ENCODE data around the gene DDTL.
"Not testable (repeated sequence)": the region's sequence is repeated elsewhere in the genome, so short reads cannot be mapped to it uniquely, and the experiment has no call there.

DDTL gene

DNA sequence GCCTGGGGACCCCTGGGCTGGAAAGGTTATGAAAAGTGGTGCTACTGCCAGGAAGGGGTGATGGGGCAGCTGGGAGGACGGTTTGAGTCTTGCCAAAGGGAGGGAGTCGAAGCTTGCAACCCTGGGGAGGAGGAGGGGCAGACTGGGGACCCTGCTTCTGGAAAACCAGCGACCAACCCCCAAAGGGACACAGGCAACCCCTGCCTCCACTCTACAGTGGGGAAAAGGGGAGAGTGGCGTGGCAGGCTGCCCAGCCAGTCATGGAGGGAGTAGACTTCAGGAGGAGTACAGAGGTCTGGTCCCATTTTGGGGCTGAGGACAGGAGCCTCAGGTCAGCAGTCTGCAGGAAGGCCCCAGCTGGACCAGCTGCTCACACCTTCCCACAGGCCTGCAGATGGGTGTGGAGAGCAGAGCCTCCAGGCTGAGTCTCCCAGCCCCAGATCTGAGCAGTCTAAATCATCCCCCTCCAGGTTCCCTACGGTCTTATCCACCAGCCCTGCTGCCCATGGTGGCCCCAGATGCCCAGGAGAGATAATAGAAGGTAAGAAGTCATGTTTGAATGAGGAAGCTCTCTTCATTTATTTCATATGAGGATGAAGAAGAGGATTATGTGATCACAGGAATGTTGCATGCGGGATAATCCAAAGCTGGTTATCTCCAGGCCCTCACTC, 4.3 kb downstream of the DDTL start:
- no peak for DNase-seq

DNA sequence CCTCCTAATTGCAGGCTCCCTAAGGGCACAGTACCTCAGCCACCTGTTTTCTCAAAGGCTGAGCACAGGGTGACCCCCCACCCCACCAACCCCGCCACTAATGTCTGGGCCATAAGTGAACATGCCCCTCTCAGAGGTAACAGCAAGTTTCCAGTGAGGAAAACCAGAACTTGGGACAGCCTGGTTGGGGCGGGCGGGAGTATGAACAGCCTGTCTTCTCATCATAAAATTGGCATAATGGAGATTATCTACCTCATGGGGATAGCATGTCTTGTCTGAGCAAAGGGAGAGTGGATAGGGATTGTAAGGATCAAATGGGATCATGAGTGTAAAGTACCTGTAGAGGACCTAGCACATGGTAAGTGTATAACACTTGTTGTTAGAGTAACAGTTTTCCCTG, 5.2 kb downstream of the DDTL start:
- DNase-seq, result not testable (repeated sequence)

DNA sequence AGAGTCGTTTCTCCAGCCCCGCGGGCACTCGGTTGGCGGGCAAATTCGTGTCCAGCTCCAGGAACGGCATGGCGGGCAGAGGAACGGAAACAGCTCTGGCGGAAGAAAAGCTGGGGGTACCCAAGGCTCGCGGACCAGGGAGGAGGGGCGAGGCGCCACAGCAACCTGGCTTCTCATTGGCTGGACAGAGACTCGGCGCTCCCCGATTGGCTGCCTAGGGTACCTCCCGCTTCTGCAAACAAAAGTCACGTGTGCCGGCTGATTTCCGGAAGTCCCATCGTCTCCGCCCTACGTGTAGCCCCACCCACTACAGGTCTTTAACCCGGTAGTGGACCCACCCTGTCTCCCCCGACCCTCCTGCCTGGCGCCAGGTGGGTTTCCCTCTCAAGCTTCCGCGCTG, 7.7 kb downstream of the DDTL start, which contains the start of gene DDT:
TSS of gene DDT (minus strand) at position 97 of the 400 bp plus-strand sequence. CDS start at position 70, 27 bp downstream.
- DNase-seq, result not testable (repeated sequence)

DNA sequence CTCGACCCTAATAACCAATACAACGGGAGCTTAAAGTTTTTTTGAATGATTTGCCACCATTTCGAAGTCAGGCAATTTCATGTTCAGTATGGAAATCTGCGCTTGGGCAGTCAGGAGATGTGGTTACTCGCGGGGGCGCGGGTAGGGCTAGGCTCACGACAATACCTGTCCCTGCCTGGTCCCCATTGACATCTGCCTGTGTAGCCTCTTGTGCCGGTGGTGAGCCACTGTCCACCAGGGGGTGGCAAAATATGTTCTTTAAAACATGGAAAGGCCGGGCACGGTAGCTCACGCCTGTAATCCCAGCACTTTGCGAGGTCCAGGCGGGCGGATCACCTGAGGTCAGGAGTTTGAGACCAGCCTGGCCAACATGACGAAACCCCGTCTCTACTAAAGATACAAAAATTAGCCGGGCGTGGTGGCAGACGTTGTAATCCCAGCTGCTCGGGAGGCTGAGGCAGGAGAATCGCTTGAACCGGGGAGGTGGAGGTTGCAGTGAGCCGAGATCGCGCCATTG, 8.2 kb downstream of the DDTL start:
- DNase-seq, result not testable (repeated sequence)

DNA sequence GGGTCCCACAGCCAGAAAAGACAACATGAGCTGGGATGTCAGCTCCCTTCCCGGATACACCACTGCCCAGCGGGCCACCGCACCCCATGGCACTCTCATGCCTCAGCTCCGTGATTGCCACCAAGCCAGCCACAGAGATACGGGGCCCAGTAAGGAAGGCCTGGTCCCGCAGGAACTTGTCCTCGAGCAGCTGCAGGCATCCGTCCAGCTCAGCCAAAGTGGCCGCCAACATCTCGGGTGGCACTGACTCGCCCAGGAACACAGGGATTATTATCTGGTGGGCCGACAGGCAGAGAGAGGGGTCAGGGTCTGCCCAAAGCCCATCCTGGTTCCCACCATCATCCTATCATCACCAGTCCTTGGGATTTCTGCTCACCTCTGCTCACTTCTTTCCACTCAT, 10.6 kb downstream of the DDTL start:
- DNase-seq, result not testable (repeated sequence)

DNA sequence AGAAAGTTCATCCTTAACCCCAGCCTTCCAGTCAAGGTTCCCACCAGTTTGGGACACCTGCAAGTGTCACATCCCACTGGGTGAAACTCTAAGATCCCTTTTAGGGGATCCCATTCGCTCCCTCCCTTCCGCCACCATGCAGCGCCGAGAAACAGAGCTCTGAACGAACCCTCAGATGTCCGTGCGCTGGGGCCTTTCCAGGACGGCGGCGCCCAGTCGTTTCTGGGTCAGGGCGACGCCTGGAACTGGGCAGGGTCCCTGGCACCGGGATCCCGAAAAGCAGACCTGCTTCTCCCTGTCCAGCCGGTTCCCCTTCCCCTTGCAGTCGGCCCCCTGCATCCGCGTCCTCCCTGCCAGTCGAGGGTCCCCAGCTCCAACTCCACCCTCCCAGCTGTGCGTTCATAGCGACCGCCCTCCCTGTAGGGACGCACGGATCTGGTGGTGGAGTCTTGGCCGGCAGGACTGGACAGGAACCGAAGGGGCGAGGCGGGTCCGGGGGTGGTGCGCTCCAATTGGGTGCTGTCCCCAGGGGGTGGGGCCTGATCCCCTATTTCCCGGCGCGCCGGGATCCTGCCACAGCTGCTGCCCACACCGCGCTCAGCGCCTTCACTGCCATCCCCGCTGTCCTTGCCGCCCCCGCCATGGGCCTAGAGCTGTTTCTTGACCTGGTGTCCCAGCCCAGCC, 13.0 kb downstream of the DDTL start, which contains the start of gene GSTT2:
TSS of gene GSTT2 (plus strand) at position 578 of the 684 bp plus-strand sequence.
- DNase-seq, result not testable (repeated sequence)

DNA sequence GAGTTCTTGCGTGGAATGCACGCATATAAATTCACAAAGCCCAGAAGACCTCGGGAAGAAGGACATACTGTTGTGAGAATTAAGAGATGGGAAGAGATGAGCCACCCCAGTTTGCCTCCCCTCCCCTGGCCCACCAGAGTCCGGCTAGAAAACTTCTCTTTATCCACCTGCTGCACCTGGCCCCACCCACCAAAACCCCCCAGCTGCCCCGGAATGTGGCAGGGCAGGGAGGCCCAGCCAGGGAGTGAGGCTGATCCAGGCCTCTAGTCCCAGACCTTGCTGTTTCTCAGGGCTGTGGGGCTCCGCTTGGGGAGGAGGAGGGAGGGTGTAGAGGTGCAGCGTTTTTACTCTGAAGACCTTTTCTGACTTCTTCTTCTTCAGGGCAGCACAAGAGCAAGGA, 13.9 kb downstream of the DDTL start:
- DNase-seq, result not testable (repeated sequence)

DNA sequence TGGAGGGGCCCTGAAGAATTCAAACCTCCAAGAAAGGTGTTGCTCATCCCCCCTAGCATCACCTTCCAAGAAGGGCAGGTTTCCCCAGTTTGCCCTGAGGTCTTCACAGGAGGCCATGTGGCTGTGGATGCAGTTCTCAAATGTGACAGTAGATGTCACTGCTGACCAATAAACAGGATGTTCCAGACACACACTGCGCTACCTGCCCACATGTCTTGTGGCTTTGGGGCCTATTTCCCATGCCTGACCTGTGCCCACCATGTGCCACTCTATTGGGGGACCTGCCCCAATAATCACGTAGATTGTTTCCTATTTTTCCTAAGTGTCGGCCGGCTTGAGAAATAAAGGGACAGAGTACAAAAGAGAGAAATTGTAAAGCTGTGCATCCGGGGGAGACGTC, 17.7 kb downstream of the DDTL start:
- DNase-seq, result peak; percentile 66

DNA sequence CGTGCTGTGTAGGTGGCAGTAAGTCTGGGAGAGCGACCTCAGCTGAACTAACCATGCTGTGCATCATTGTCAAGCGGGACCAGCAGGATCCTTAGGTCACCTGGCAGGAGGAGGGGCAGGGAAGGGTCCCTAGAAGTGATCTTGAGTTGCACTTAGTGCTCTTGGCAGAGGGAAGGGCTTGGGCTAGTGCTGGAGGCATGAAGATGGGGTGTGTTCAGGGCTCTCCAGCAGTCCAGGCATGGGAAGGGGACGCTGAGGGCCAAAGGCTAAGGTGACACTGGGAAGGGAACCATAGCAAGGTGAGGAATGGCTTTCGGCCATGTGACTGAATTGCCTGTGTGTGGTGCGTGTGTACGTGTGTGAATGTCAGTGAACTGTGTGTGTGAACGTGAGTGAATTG, 19.4 kb downstream of the DDTL start:
- DNase-seq, result not testable (repeated sequence)

DNA sequence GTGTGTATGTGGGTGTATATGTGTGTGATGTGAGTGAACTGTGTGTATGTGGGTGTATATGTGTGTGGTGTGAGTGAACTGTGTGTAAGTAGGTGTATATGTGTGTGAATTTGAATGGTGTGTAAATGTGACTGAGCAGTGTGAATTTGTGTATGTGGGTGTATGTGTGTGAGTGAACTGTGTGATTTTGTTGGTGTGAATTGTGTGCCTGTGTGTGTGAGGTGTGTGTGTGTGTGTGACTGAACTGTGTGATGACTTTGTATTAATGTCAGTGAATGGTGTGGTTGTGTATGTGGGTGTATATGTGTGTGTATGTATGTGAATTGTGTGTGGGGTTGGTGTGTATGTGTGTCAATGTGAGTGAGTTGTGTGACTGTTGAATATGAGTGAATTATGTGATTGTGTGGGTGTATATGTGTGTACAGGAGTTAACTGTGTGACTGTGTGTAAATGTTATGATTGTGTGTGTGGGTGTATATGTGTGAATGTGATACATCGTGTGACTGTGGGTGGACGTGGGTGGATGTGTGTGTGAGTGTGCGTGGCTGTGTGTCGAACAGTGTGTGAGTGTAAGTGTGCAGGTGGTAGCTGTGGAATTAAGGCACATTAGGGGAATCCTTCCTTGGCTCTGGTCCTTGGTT, 20.0 kb downstream of the DDTL start:
- not testable (repeated sequence) for DNase-seq

DNA sequence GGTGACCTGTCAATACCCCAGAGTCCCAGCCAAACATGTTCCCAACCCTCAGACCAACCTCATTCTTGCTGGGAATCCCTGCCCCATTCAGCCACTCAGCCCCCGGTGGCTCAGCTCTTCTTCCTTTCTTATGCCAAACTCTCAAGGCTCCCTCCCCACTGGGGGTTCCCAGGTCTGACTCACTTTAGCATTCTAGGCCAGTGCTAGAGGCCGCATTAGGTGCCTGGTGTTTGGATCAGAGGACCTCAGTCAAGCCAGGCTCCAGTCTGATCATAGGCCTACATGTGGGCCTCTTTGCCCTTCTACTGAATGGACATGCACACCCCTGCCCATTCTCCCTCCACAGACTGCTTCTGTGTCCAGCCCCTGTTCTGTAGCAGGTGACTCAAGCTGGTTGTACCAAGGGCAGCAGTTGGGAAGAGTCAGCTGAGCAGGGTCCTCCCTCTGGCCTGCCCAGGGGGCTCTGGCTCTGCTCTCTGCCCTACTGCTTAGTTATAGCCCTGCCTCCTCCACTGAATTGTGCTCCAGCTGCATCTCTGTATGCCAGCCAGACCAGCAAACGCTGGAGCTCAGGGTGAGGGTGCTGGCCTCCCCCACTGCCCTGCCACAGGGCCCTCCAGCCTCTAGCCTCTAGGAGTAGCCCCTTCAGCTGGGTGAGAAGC, 23.0 kb downstream of the DDTL start:
- DNase-seq, result not testable (repeated sequence)

DNA sequence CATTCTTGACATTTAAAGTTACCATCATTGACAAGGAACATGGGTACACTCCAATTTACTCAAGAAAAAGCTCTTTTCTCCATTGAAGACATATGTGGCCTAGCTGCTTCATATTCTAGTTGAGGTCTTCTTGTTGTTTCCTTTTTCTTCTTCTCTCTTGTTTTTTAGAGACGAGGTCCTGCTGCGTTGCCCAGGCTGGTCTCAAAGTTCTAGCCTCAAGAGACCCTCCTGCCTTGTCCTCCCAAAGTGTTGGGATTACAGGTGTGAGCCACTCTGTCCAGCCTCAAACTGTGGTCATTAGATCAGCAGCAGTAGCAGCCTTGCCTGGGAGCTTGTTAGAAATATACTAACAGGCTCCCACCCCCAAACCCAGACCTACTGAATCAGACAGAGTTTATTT, 26.4 kb downstream of the DDTL start:
- DNase-seq, result not testable (repeated sequence)

DNA sequence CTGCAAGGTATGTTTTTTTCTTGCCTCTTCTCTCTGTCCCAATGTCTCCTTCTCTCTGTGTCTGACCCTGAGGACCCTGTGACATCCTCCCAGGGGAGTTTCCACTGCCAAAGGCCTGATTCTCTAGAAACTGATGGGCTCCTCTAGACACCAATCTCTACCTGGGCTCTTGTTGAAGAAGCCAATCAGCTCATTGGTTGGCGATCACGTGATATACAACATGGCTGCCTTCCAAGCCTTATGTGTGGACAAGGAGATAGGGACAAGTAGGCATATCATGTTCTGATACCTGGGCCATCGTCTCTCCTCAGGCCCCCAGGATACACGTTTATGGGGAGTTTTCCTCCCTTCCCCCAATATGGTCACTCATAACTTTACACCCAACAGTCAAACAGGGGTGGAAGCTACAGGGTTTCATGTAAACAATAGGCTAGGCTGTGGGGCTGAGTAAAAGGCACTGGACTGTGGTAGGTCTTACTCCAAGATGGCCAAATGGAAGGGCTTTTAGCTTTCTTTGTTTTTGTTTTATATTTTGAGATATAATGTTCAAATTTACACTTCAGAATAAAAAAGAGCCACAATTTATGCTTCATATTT, 27.0 kb downstream of the DDTL start:
- not testable (repeated sequence) for DNase-seq

DNA sequence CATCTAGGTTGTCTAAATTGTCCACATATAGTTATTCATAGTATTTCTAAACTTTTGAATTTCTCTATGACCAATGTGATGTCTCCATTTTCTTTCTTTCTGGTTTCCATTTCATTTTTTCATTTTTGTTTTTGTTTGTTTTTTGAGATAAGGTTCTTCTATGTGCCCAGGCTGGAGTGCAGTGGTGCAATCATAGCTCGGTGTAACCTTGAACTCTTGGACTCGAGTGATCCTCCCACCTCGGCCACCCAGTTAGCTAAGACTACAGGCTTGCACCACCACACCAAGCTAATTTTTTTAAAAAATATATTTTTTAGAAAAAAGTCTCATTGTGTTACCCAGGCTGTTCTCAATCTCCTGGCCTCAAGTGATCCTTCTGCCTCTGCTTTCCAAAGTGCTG, 30.4 kb downstream of the DDTL start:
- DNase-seq, result no peak

DNA sequence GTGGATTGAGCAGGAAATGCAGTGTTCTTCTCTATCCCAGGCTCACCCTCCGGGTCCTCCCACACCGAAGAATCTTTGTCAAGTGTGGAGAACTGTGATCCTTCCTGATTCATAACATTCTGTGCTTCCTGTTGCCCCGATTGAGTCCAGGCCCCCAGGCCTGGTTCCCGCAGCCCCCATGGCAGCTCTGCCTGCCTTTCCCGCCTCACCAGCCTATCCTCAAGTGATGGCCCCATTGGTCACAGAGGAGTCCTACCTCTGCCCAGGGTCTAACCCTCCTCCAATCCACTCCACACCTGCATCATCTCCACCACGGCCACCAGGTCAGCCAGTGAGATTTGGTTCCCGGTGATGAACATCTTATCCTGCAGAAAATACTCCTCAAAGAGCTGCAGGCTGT, 33.1 kb downstream of the DDTL start:
- not testable (repeated sequence) for DNase-seq

DNA sequence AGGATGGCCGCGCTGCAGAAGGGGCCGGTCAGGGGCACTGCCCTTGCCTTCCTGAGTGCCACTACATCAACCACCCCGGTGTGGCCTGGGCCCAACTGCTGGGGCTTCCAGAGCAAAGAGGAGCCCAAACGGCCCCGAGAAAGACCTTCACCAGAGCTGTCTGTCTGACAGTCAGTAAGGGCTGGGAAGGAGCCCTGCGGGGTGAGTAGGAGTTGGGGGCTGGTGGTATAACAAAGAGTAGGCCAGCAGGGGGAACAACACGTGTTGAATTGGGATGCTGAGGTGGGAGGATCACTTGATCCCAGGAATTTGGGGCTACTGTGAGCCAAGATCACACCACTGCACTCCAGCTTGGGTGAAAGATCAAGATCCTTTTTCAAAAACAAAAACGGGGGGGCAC, 34.6 kb downstream of the DDTL start:
- no peak for DNase-seq

DNA sequence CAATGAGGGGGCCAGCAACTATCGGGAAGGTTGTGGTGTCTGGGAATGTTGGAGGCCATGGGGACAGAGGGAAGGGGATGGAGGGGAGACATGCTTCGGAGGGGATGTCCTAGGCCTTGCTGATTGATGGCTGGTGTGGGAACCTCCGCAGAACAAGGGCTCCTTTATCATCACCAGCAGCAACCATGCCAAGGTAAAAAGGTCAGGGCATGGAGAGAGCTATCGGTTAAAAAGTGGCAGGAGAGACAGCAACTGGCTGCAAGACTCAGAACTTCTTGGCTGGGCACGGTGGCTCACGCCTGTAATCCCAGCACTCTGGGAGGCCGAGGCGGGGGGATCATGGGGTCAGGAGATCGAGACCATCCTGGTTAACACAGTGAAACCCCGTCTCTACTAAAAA, 35.6 kb downstream of the DDTL start:
- DNase-seq, result no peak

DNA sequence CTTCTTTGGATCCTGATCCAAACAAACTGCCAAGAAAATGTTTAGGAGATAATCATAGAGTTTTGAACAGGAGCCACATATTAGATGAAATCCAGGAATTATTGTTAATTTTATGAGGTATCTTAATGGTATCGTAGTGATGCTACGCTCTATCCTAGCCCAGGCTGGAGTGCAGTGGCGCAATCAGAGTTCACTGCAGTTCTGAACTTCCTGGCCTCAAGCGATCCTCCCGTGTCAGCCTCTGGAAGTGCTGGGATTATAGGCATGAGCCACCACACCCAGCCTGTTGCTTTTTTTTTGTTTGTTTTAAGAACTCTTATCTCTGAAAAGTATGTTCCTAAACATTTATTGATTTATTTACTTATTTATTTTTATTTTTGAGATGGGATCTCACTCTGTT, 36.2 kb downstream of the DDTL start:
- DNase-seq, result no peak

DNA sequence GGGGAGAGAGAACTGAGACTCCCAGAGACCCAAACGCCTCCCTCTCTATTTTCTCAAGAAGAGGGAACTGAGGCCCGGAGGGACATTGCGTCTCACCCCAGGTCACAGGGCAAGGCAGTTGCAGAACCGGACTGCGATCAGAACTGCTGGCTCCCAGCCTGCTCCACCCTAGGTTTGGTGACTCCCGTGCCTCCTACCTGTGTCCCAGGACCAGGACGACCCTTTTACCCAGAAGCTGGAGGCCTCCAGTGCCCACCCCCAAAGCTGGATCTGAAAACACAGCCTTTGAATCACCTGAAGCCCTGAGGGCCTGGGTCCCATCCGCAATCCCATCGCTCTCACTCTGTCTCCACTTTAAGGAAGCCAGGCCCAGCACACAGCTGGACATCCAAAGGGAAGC, 37.2 kb downstream of the DDTL start:
- DNase-seq, result no peak

DNA sequence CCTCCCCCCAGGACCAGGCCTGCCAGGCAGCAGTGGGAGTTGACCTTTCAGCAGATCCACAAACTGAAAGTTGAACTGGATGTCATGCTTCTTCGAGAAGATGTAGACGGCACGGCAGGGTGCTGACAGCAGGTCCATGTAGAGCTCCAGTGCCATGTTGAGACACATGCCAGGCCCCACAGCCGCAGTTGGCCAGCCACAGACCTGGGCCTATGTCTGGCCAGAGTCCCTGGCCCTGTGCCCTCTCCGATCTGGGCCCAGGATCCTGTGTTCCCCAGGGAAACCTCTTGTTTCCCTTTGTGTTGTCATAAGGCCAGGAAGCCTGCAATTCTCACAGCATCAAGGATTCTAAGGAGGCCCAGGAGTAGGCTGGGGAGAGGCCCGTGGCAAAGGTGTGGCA, 38.5 kb downstream of the DDTL start, which contains the start of gene GSTT4:
TSS of gene GSTT4 (minus strand) at position 253 of the 400 bp plus-strand sequence. CDS start at position 156, 97 bp downstream.
- no peak for DNase-seq

DNA sequence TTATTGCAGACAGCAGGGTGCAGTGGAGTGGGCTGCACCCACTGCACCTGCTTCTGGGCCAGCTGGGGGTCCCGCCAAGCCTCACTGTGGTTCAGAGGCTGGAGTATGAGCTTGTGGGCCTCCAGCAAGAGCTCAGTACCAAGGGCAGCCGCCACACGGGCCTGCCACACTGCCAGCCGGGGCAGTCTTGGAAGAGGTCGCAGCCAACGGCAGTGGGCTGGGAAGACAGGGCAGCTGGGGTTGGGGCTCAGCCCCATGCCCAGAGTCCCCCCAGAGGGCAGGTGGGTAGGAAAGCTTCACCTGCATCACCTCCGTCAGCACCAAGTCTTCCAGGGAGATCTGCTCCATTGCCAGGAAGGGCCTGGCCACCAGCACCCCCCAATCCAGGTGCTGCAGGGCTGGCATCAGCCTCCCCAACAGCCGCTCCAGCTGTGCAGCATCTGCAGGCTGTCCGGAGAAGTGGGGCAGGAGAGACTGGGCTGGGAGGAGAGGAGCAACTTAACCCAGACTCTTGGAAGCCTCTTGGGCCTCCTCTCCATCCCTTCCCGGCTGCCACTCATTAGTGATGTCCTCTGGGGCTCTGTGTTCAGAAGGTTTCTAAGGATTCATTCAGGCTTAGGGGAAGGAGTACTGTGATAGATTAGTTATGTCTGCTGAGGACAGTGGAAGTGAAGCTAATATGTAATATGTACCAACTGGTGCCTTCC, 39.7 kb downstream of the DDTL start:
- no peak for DNase-seq

DNA sequence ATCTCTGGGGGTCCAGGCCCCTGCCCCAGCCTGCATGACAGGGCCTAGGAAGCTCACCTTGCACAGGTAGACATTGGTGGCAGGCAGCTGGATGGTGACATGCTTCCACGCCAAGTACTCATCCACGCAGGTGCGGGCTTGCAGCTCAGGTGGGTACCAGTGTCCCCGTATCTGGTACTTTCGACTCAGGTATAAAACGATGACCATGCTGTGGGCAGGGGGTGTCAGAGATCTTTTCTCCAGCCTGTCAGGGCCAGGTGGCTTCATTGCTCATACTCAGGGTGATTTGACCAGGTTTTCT, 40.2 kb downstream of the DDTL start:
- no peak for DNase-seq
